Fibroblast of the aortic adventitia (primary cell): ENCODE results near the gene CRACR2A. TPM values are rescaled to one million over a fixed set of nuclear protein-coding genes. Genes with fewer than 3 reads are reported as not detected.

Experiments used
- DNase-seq: peaks from one replicate; pipeline ENCODE4 v3.0.0-alpha.2; 2010; ENCODE audit warnings: low read depth
- H3K4me3 ChIP-seq: 2 replicates; pipeline ENCODE4 v1.5.1; 2011; ENCODE audit warnings: low read depth, mild to moderate bottlenecking, control low read depth, low read length, moderate library complexity
- total RNA-seq: library from RNA; depleted of rRNA; stranded (reverse); fragments of >200 nt; gene quantifications from 2 replicates; pipeline ENCODE4 v1.2.3, GENCODE V29; 2012; ENCODE audit warnings: low replicate concordance
- TF ChIP-seq, protein P1 (sequence below): IDR thresholded peaks from 2 replicates; pipeline ENCODE4 v1.5.1; 2011; ENCODE audit warnings: mild to moderate bottlenecking, low read length, control low read depth, inconsistent platforms; ENCODE audit not compliant: insufficient read depth

CRACR2A gene
- total RNA-seq, 1 donor, result 4.8 TPM

DNA sequence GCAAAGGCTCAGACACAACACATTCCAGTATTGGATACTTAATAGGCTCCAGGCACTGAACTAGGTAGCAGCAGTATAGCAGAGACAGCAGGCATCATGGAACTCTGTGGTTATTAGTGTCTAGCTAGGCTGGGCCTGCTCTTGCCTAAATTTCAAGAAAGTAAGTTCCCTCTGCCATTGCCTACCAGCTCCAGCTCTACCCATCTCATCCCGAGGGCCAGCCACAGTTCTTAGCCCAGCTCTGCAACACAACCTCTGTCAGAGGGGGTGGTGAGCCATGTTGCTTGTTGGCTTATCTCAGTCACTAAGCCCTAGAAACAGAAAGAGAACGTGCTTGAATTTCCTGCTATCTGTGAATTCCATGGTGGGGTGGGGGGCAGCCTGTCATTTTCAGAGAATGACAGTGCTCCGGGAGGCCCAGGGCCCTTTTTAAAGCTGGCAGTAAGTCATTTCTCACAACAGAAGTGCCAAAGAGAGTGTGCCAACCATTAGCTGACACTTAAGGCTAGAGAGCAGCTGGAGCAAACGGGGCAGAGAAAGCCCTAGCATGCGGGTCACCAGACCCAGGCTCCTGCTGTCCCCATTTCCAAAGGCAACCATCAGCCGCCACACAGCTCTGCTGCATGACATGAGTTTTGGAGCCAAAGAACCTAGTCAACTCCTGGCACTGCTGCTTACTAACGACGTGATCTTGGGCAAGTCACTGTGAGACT lies 156.1 kb downstream of the CRACR2A start:
- no peak for DNase-seq
- TF ChIP-seq, protein P1, sequence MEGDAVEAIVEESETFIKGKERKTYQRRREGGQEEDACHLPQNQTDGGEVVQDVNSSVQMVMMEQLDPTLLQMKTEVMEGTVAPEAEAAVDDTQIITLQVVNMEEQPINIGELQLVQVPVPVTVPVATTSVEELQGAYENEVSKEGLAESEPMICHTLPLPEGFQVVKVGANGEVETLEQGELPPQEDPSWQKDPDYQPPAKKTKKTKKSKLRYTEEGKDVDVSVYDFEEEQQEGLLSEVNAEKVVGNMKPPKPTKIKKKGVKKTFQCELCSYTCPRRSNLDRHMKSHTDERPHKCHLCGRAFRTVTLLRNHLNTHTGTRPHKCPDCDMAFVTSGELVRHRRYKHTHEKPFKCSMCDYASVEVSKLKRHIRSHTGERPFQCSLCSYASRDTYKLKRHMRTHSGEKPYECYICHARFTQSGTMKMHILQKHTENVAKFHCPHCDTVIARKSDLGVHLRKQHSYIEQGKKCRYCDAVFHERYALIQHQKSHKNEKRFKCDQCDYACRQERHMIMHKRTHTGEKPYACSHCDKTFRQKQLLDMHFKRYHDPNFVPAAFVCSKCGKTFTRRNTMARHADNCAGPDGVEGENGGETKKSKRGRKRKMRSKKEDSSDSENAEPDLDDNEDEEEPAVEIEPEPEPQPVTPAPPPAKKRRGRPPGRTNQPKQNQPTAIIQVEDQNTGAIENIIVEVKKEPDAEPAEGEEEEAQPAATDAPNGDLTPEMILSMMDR, result no peak
- H3K4me3 ChIP-seq, result no peak overlapping the region

DNA sequence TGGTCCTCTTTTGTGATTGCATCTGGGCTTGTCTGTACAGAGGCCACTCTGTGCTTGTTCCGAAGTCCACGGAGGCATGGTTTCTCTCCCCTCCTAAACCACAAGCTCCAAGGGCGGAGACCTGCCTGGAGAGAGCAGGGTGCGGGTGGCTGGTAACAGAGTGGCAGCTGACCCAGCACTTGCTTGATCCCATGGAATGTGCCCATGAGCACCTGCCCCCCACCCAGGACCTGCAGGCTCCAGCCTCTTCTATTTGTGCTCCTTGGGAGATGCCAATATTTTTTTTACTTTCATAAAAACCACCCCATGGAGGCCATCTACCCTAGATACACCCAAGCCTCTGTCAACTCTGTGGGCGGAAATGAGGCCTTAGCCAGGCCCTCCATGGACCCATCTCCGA lies 157.2 kb downstream of the CRACR2A start:
- no peak for DNase-seq
- TF ChIP-seq, protein P1, result no peak

DNA sequence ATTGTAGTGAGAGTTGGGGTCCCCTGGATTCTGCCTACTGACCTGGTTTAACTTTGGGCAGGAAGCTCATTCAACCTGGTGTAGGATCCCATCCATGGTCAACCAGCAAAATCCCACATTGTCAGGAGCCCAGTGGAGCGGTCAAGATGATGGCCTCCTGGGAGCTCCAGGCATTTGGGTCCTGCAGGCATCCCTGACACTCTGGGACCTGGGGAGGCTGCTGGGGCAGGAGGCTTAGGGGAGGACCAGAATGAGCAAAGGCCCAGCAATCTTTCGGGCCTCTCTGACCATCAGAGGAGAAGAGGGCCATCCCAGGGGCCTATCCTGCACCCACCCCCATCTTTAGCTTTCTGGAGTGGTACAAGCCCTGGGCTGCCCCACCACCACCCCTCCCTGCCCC lies 157.9 kb downstream of the CRACR2A start:
- TF ChIP-seq, protein P1, result no peak
- DNase-seq, result no peak
- no peak overlapping the region for H3K4me3 ChIP-seq

More for the DNA sequence above, 157.2 kb downstream of the CRACR2A start:
- no peak overlapping the region for H3K4me3 ChIP-seq

- TF ChIP-seq, protein P1, result no peak
- H3K4me3 ChIP-seq, result no peak overlapping the region
- no peak for DNase-seq
Measured at GRCh38 chr12:3593906-3594483, 158.9 kb downstream of the CRACR2A start.

DNA sequence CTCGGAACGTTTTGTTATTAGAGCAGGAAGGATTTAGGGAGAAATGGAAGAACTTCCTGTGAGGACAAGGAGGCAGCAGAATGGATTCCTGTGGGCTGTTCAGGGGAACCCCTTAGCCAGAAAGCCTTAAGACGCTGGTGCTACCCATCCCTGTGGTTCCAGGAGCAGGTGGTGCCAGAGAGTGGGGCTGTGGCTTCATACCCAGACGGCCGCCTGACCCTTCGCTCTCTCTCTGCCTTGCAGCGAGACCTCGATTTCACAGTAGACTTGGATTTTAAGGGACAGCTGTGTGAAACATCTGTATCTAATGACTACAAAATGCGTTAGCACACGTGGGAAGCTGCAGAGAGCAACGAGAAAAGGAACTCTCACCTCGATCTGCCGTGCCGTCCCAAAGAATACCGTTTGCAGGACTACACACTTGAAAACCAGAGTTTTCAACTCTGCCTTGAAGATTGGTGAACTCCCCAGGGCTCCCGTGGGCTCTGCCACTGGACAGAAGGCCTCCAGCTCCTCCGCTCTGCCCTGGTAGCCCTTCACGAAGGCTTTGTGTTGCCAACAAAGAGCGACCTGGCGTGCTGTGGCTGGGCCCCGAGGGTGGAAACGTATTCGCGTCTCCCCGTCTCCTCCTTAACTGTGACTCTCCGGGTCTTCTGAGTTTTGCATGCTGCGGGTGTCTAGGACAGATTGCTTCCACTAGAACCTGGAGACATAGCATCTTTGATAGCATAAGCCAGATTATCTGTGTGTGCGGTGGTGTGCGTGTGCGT lies 159.9 kb downstream of the CRACR2A start:
- no peak for DNase-seq
- no peak overlapping the region for H3K4me3 ChIP-seq
- TF ChIP-seq, protein P1, result no peak

DNA sequence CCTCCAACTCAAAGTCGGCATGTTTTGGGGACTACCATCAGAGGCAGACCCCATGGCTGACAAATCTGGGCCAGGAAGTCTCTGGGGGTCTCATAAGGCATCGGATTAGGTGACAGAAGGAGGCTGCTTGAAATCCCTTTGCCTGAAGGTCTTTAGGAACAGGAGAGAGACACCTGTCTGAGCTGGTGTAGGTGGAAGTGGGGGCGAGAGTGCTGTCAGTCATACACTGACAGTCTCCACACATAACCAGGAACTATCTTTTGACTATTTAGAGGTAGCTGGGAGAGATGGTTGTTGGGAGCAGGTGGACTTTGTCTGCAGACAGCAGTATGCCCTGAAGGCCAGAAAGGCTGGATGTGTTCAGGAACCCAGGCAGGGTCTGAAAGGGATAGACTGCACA lies 163.2 kb downstream of the CRACR2A start:
- H3K4me3 ChIP-seq, result no peak overlapping the region
- TF ChIP-seq, protein P1, result no peak
- DNase-seq, result no peak
